Fibroblast of pulmonary artery (primary cell): ENCODE results near the gene CDH12.

Experiments used
- DNase-seq: peaks from one replicate; pipeline ENCODE4 v3.0.0-alpha.2; 2010; ENCODE audit warnings: low read depth
- H3K4me3 ChIP-seq: replicated peaks from 2 replicates; pipeline ENCODE4 v1.5.1; 2011; ENCODE audit warnings: low read depth, mild to moderate bottlenecking, control low read depth, low read length, moderate library complexity
- CTCF ChIP-seq: IDR thresholded peaks from 2 replicates; pipeline ENCODE4 v1.5.1; 2011; ENCODE audit warnings: mild to moderate bottlenecking, control low read depth, low read length, inconsistent platforms; ENCODE audit errors: missing control alignments

Gene CDH12

GRCh38 chr5:21802869-21803490 lies 1050.2 kb downstream of the CDH12 start:
- no peak overlapping the region for H3K4me3 ChIP-seq
- DNase-seq = peak; percentile 64
- TF ChIP-seq CTCF = peak; percentile 68

- H3K4me3 ChIP-seq = no peak overlapping the region
- no peak for DNase-seq
- no peak for TF ChIP-seq CTCF
Measured at GRCh38 chr5:21802100-21802499, 1051.0 kb downstream of the CDH12 start.

- H3K4me3 ChIP-seq = no peak overlapping the region
- DNase-seq = no peak
- TF ChIP-seq CTCF = no peak
Measured at GRCh38 chr5:21792748-21793147, 1060.4 kb downstream of the CDH12 start.

- H3K4me3 ChIP-seq = no peak overlapping the region
- DNase-seq = no peak
- no peak for TF ChIP-seq CTCF
Measured at GRCh38 chr5:21791304-21791703, 1061.8 kb downstream of the CDH12 start.

- DNase-seq = no peak
- TF ChIP-seq CTCF = no peak
- H3K4me3 ChIP-seq = no peak overlapping the region
Measured at GRCh38 chr5:21784487-21784886, 1068.7 kb downstream of the CDH12 start.

GRCh38 chr5:21783074-21783679 lies 1070.0 kb downstream of the CDH12 start:
- DNase-seq = no peak
- no peak overlapping the region for H3K4me3 ChIP-seq
- TF ChIP-seq CTCF = no peak

- TF ChIP-seq CTCF = no peak
- DNase-seq = no peak
- no peak overlapping the region for H3K4me3 ChIP-seq
Measured at GRCh38 chr5:21776466-21776865, 1076.7 kb downstream of the CDH12 start.
